ENCODE results near the gene PLGRKT. TPM values are rescaled to one million over a fixed set of nuclear protein-coding genes. Genes with fewer than 3 reads are reported as not detected.
"Not testable (repeated sequence)": the region's sequence is repeated elsewhere in the genome, so short reads cannot be mapped to it uniquely, and the experiment has no call there.

Gene PLGRKT
- polyA plus RNA-seq, 1 donor from 2014 or later: 80.0 TPM

- H2AFZ ChIP-seq (ENCODE audit: low read depth, low read length): no peak overlapping the region
- H3K9me2 ChIP-seq (ENCODE audit: insufficient read depth, low read length): no peaks in the 10 kb centered on the region
- H3K79me2 ChIP-seq (replicated peaks; ENCODE audit: insufficient read depth, low read length): no peaks in the 10 kb centered on the region
- H3K4me3 ChIP-seq (ENCODE audit: low read length): no peak overlapping the region
- no peak overlapping the region for H3K4me2 ChIP-seq (ENCODE audit: low read length)
- no peak overlapping the region for H3K9ac ChIP-seq (ENCODE audit: low read length)
- TF ChIP-seq EP300 (conservative IDR thresholded peaks at IDR 0.05; ENCODE audit: poor library complexity, severe bottlenecking) (no peak), POLR2AphosphoS5 (IDR thresholded peaks at IDR 0.05) (no peak), TAF1 (IDR thresholded peaks at IDR 0.05; ENCODE audit: low read depth) (no peak), MXI1 (conservative IDR thresholded peaks at IDR 0.05; ENCODE audit: poor library complexity, severe bottlenecking) (no peak), CTCF (IDR thresholded peaks at IDR 0.05; ENCODE audit: poor library complexity, severe bottlenecking) (no peak), RAD21 (conservative IDR thresholded peaks at IDR 0.05) (no peak), SMC3 (conservative IDR thresholded peaks at IDR 0.05; ENCODE audit: poor library complexity) (no peak)
- TF ChIP-seq, protein P1, sequence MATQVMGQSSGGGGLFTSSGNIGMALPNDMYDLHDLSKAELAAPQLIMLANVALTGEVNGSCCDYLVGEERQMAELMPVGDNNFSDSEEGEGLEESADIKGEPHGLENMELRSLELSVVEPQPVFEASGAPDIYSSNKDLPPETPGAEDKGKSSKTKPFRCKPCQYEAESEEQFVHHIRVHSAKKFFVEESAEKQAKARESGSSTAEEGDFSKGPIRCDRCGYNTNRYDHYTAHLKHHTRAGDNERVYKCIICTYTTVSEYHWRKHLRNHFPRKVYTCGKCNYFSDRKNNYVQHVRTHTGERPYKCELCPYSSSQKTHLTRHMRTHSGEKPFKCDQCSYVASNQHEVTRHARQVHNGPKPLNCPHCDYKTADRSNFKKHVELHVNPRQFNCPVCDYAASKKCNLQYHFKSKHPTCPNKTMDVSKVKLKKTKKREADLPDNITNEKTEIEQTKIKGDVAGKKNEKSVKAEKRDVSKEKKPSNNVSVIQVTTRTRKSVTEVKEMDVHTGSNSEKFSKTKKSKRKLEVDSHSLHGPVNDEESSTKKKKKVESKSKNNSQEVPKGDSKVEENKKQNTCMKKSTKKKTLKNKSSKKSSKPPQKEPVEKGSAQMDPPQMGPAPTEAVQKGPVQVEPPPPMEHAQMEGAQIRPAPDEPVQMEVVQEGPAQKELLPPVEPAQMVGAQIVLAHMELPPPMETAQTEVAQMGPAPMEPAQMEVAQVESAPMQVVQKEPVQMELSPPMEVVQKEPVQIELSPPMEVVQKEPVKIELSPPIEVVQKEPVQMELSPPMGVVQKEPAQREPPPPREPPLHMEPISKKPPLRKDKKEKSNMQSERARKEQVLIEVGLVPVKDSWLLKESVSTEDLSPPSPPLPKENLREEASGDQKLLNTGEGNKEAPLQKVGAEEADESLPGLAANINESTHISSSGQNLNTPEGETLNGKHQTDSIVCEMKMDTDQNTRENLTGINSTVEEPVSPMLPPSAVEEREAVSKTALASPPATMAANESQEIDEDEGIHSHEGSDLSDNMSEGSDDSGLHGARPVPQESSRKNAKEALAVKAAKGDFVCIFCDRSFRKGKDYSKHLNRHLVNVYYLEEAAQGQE (IDR thresholded peaks at IDR 0.05; ENCODE audit: borderline replicate concordance): no peak
- no peaks in the 10 kb centered on the region for H4K20me1 ChIP-seq (ENCODE audit: insufficient read depth)
- H3K36me3 ChIP-seq (ENCODE audit: insufficient read depth, low read length): no peaks in the 10 kb centered on the region
- H3K27ac ChIP-seq (ENCODE audit: low read length): no peak overlapping the region
- H3K27me3 ChIP-seq (ENCODE audit: insufficient read depth, low read depth, low read length): no peaks in the 10 kb centered on the region
- no peaks in the 10 kb centered on the region for H3F3A ChIP-seq (ENCODE audit: insufficient read depth, low read length, poor library complexity, severe bottlenecking)
- H3K9me3 ChIP-seq (ENCODE audit: low read length): no peaks in the 10 kb centered on the region
Observed at GRCh38 chr9:5321058-5321457, 116.7 kb downstream of the PLGRKT start.

- not testable (repeated sequence) for H2AFZ ChIP-seq (ENCODE audit: low read depth, low read length); H3K9ac ChIP-seq (ENCODE audit: low read length)
Observed at GRCh38 chr9:5316406-5316805, 121.3 kb downstream of the PLGRKT start.

DNA sequence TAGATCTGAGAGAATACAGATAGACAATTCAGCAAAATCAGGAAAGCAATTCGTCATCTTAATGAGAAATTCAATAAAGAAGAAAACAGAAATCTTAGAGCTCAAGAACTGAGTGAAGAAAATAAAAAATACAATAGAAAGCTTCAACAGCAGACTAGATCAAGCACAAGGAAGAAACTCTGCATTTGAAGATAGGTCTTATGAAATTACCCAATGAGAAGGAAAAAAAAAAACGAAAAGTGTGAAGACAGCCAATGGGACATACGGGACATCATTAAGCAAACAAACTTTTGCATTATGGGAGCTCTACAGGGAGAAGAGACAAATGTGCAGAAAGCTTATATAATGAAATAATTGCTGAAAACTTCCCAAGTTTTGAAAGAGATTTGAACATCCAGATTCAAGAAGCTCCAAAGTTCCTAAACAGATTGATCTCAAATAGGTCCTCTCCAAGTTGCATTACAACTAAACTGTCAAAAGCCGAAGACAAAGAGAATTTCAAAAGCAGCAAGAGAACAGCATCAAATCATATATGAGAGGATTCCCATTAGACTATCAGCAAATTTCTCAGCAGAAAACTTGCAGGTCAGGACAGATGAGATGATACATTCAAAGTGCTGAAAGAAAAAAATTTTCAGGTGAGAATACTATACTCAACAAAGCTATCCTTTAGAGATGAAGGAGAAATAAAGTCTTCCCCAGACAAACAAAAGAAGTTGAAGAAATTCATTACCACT is 122.4 kb downstream of the PLGRKT start:
- H3F3A ChIP-seq (ENCODE audit: insufficient read depth, low read length, poor library complexity, severe bottlenecking): no peaks in the 10 kb centered on the region

More at GRCh38 chr9:5316406-5316805, 121.3 kb downstream of the PLGRKT start:
- not testable (repeated sequence) for H4K20me1 ChIP-seq (ENCODE audit: insufficient read depth); H3K4me2 ChIP-seq (ENCODE audit: low read length); H3K79me2 ChIP-seq (replicated peaks; ENCODE audit: insufficient read depth, low read length); H3K4me3 ChIP-seq (ENCODE audit: low read length); H3K9me3 ChIP-seq (ENCODE audit: low read length); H3K27ac ChIP-seq (ENCODE audit: low read length); H3K9me2 ChIP-seq (ENCODE audit: insufficient read depth, low read length); H3K27me3 ChIP-seq (ENCODE audit: insufficient read depth, low read depth, low read length); H3K36me3 ChIP-seq (ENCODE audit: insufficient read depth, low read length); H3F3A ChIP-seq (ENCODE audit: insufficient read depth, low read length, poor library complexity, severe bottlenecking)

More for the DNA sequence above, 122.4 kb downstream of the PLGRKT start:
- Histone ChIP-seq H4K20me1 (ENCODE audit: insufficient read depth) (no peaks in the 10 kb centered on the region), H2AFZ (ENCODE audit: low read depth, low read length) (no peak overlapping the region), H3K27ac (ENCODE audit: low read length) (no peak overlapping the region), H3K36me3 (ENCODE audit: insufficient read depth, low read length) (no peaks in the 10 kb centered on the region), H3K79me2 (replicated peaks; ENCODE audit: insufficient read depth, low read length) (no peaks in the 10 kb centered on the region), H3K4me2 (ENCODE audit: low read length) (no peak overlapping the region), H3K4me3 (ENCODE audit: low read length) (no peak overlapping the region), H3K27me3 (ENCODE audit: insufficient read depth, low read depth, low read length) (no peaks in the 10 kb centered on the region), H3K9me2 (ENCODE audit: insufficient read depth, low read length) (no peaks in the 10 kb centered on the region), H3K9ac (ENCODE audit: low read length) (no peak overlapping the region), H3K9me3 (ENCODE audit: low read length) (peaks cover 3% of the 10 kb centered on the region)
- no peak for TF ChIP-seq CTCF (IDR thresholded peaks at IDR 0.05; ENCODE audit: poor library complexity, severe bottlenecking)
- no peak for TF ChIP-seq EZH2 (IDR thresholded peaks at IDR 0.05; ENCODE audit: borderline replicate concordance, insufficient read depth, low read length, poor library complexity, severe bottlenecking)
- TF ChIP-seq MXI1 (conservative IDR thresholded peaks at IDR 0.05; ENCODE audit: poor library complexity, severe bottlenecking): no peak
- TF ChIP-seq, protein P1 (IDR thresholded peaks at IDR 0.05; ENCODE audit: borderline replicate concordance): no peak
- no peak for TF ChIP-seq TAF1 (IDR thresholded peaks at IDR 0.05; ENCODE audit: low read depth)
- TF ChIP-seq POLR2AphosphoS5 (IDR thresholded peaks at IDR 0.05): no peak
- no peak for TF ChIP-seq SMC3 (conservative IDR thresholded peaks at IDR 0.05; ENCODE audit: poor library complexity)
- no peak for TF ChIP-seq RAD21 (conservative IDR thresholded peaks at IDR 0.05)
- TF ChIP-seq EP300 (conservative IDR thresholded peaks at IDR 0.05; ENCODE audit: poor library complexity, severe bottlenecking): no peak
